GM23248 (cell line): ENCODE data around the gene KEL.

Experiments
- EZH2 ChIP-seq: fragments of 200-600 bp; sonication (generic); IDR thresholded peaks from 2 replicates; pipeline ENCODE4 v1.6.1; 2018; ENCODE audit warnings: antibody characterized with exemption, mild to moderate bottlenecking; ENCODE audit not compliant: insufficient read depth, poor library complexity, severe bottlenecking
- EZH2phosphoT487 ChIP-seq: fragments of 200-600 bp; sonication (generic); IDR thresholded peaks from 2 replicates; pipeline ENCODE4 v1.6.1; 2018; ENCODE audit warnings: antibody characterized with exemption, moderate library complexity, mild to moderate bottlenecking, low read depth; ENCODE audit not compliant: insufficient read depth

DNA sequence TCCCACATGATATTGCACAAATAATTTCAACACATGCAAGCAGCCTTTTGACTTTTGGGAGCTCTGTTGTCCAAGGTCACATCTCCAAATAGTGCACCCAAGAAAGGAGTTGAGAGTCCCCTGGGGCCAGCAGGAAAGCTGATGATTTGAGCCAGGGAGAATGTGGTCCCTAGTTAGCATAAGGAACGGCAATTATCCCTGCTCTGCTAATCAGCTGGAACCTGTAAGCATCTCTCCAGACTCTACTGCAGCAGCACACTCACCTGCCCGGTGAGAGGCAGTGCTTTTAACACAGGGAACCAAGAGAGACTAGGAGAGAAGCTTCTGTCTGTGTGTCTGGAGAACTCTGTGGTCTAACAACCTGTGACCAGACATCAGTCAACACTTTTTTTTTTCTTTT is 45.7 kb downstream of the KEL start:
- TF ChIP-seq EZH2phosphoT487 = no peak
- TF ChIP-seq EZH2 = no peak
